Astrocyte (in vitro differentiated cells and primary cell): ENCODE results near the gene PSMD5.

Experiments used
- EZH2 ChIP-seq: IDR thresholded peaks from 2 replicates; pipeline ENCODE4 v1.6.1; 2012; ENCODE audit warnings: mild to moderate bottlenecking, low read length, inconsistent platforms; ENCODE audit not compliant: insufficient read depth
- TF ChIP-seq, protein P1 (sequence below): IDR thresholded peaks from 2 replicates; pipeline ENCODE4 v1.5.1; 2011; ENCODE audit warnings: low read depth, mild to moderate bottlenecking, inconsistent platforms, low read length, moderate library complexity; ENCODE audit not compliant: insufficient read depth

DNA sequence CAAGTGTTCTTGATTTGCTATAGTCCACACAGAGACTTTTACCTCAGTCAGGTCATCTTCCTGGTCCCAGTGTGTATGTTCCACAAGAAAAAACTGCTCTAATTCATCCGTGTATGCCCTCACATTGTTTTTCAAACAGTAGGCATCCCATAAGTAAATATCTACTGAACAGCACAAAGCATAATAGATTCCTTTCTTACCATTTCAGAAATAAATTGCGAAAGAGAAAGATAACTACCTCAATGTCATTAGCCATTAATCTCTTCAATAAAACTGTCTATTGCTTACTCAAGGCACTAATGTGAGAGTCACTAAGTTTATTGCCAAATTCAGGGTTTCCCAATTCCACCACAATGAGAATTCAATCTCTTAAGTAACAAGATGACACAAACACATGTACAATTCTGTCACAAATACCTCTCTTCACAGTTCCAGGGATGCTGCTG, 59.1 kb downstream of the PSMD5 start:
- TF ChIP-seq, protein P1, sequence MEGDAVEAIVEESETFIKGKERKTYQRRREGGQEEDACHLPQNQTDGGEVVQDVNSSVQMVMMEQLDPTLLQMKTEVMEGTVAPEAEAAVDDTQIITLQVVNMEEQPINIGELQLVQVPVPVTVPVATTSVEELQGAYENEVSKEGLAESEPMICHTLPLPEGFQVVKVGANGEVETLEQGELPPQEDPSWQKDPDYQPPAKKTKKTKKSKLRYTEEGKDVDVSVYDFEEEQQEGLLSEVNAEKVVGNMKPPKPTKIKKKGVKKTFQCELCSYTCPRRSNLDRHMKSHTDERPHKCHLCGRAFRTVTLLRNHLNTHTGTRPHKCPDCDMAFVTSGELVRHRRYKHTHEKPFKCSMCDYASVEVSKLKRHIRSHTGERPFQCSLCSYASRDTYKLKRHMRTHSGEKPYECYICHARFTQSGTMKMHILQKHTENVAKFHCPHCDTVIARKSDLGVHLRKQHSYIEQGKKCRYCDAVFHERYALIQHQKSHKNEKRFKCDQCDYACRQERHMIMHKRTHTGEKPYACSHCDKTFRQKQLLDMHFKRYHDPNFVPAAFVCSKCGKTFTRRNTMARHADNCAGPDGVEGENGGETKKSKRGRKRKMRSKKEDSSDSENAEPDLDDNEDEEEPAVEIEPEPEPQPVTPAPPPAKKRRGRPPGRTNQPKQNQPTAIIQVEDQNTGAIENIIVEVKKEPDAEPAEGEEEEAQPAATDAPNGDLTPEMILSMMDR = no peak
- no peak for TF ChIP-seq EZH2
